NCI-H1092 treated with DMSO at 0.1 percent for 48 hours (cell line): Measurements from ENCODE around the gene IL11.

ENCODE experiments used
- DNase-seq: peaks from one replicate; lab custom pipeline; 2025; lab: John Stamatoyannopoulos, UW

IL11 gene

DNA sequence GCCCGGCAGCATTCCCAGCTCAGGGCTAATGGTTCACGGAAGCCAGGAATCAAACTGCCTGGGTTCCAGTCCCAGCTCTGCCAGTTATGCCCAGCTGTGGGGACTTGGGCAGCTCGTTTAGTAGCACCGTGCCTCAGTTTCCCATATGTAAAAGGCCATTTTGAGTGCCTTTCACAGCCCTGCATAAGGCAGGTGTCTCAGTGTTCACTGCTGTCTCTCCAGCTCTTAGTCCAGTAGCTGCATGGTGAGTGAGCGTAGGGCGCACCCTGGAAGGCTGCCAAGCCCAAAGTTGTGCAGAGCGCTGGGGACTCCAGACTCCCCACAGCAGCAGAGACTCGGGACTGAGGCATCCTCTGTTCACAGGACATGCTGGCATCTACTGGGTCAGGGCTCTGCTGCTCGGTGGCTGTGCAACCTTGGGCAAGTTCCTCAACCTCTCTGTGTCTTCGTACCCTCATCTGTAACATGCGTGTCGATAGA lies 21.0 kb upstream of the IL11 start:
- DNase-seq = no peak

DNA sequence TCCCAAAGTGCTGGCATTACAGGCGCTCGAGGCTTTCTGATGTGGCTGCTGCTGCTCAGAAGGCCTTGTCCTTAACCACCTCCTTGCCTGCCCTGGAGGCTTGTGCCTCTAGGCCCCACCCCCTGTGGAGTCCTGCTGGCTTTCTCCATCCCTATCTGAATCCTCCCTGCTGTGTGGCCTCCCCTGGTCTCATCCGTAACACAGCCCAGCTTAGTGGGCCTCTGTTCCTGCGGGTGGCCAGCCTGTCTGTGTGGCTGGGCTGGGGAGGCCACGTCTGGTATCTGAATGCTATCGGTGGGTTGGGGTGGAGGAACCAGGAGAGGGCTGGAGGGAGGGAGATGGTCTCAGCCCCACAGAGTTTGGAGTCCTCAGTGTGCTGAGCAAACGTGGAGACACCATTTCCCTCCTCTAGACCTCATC lies 20.2 kb upstream of the IL11 start:
- DNase-seq = no peak

DNA sequence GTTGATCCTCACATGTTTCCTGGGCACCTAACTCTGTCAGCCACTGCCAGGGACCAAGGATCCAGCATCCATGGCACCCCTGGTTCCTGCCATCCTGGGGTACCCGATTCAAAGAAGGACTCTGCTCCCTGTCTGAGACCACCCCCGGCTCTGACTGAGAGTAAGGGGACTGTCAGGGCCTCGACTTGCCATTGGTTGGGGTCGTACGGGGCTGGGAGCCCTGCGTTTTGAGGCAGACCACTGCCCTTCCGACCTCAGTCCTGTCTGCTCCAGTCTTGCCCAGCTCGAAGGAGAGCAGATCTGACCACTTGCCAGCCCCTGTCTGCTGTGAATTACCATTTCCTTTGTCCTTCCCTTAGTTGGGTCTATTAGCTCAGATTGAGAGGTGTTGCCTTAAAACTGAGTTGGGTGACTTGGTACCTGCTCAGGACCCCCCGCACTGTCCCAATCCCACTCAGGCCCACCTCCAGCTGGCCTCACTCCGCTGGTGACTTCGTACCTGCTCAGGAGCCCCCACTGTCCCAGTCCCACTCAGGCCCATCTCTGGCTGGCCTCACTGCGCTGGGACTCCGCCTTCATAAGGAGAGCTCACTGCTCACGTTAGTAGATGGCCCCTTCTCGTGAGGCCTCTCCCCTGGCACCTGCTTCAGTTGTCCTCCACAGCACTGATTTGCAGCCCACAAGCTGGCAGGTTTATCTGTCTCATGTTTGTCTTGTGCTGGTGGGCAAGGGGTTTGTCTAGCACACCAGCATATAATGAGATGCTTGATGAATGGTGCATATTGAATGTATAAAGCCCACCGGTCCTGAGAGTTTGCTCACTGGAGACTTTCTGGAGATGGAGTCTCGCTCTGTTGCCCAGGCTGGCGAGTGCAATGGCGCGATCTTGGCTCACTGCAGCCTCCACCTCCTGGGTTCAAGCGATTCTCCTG lies 19.4 kb upstream of the IL11 start:
- DNase-seq = no peak

DNA sequence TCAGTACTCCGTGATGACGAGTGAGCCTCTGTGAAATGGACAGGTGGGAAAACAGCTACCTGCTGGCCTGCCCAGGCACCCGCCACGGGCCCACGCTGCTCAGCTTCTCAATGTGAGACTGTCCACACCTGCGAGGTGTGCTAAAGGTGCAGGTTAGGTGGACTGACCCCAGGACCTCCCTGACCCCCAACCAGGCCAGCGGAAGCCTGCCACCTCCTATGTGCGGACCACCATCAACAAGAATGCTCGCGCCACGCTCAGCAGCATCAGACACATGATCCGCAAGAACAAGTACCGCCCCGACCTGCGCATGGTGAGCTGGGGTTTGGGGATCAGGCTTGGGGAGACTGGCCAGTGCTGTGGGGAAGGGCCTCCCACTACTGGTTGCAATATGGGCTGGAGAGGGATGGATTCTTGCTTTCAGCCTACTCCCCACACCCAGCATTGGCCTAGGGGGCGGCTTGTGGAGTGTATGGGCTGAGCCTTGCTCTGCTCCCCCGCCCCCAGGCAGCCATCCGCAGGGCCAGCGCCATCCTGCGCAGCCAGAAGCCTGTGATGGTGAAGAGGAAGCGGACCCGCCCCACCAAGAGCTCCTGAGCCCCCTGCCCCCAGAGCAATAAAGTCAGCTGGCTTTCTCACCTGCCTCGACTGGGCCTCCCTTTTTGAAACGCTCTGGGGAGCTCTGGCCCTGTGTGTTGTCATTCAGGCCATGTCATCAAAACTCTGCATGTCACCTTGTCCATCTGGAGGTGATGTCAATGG lies 17.7 kb upstream of the IL11 start:
- no peak for DNase-seq

DNA sequence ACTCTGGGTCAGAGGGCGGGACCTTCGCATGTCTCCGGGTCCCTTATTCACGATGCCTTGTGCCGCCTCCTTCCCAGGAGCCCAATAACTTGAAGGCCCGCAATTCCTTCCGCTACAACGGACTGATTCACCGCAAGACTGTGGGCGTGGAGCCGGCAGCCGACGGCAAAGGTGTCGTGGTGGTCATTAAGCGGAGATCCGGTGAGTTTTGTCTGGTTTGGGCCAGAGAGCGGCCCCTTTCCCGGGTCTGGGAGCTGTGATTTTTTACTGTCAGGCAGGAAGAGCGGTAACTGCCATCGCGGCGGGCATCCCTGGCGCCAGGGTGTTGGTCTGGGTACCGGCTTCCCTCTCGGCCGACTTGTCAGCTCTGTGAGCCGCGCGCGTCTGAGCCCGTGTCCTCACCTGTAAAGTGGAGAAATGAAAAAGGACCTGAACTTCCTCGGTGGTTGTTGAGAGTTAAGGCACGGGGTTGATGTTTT lies 16.3 kb upstream of the IL11 start:
- DNase-seq = no peak

DNA sequence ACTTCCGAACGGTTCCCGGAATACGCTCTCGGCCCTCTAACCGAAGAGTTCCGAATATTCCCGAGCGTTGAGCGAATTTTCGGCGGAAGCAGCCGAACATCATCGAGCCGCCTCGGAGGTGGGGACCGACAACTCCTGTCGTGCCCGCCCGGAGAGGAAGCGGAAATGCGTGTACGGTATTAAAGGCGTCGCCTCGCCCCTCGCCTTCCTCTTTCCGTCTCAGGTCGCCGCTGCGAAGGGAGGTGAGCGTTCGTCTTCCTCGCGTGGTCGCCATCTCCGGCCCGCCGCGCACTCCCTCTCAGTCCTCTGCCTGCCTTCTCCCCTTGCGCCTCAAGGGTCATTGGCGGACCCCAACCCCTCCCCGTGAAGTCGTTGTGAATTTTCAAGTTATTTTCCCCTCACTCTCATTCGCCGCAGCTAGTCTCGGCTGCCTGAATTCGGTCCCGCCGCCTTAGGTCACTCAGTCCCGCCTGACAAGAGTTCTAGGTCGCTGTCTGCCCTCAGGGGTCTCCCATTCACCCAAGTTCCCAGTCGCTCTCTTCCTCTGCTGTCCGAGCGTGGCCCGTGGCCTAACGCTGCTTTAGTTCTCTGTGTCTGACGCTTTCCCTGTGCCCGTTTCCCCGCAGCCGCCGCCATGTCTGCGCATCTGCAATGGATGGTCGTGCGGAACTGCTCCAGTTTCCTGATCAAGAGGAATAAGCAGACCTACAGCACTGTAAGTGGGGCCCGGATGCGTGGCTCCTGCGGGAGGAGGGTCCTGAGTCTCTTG lies 15.6 kb upstream of the IL11 start, which contains the start of gene RPL28:
Gene RPL28 (plus strand): TSS at position 209 of the 769 bp plus-strand sequence. CDS start 426 bp downstream, at position 635.
- DNase-seq = peak; percentile 95

DNA sequence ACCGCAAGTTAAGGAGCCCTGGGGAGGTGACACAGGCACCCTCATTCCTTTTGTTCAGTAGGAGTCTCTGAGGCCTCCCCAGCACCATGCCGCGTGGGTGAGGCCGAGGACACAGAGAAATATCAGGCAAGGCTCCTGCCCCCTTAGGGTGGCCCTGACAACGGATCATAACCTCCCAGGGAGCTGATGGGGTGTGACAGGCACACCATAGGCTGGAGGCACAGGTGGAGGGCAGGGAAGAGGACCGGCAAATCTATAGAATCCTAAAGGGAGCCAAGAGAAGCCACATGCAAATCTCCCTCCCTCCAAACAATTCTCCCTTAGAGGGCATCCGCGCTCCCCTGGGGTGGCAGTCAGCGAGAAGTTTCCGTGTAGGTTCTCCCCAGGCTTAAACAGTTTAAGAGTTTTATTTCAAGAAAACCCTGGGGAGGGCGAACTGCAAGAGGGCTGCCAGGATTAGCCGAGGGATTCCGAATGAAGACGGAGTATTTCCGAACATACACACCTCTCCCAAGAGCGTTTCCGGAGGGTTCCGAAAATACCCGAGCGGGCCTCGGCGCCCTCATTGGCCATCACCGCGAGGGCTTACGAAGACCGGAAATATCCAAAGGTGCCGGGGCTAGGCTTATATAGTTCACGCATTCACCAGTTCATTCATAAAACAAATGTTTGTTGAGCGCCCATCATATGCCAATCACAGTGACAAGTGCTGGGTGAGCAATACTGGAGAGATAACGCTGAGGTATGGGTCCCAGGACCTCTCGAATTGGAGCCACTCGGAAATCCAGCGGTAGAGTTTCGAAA lies 14.9 kb upstream of the IL11 start:
- DNase-seq = peak; percentile 94

DNA sequence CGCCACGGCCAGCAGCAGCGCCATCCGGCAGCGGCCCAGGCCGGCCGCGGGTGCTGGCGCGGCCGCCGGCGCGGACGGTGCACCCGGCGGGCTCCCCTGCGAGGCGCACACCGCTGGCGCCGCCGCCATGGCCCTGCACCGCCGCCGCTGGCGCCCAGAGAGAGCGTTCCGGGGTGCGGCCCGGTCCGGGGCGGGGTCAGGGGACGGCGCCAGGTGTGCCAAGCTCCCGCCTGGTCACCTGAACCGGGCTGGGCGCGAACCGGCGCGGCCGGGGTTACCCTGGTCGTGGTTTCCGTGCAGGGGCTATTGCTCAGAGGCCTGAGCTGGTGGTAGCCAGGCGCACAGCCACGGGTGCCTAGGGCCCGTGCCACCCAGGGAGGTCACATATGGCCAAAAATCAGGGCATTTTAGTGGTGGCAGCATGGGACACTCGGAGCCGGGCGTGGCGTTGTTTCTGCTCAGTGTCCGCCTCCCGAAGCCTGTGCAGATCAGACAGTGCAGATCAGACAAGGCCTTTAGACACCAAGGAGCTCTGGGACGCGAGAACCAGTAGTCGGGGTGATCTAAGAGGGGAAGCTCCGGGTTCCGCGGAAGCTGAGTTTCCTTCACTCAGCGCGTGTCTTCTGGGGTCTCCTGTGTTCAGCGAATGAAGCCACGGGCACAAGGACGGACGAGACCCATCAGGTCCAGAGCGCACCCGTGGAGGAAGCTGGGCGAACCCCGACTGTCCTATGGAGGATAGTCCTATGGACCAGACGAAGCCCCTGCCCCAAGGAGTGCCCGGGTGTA lies 14.1 kb upstream of the IL11 start, which contains the start of gene TMEM238:
Gene TMEM238 (minus strand): TSS at position 162 of the 789 bp plus-strand sequence. CDS start 33 bp downstream, at position 129.
- peak; percentile 59 for DNase-seq

DNA sequence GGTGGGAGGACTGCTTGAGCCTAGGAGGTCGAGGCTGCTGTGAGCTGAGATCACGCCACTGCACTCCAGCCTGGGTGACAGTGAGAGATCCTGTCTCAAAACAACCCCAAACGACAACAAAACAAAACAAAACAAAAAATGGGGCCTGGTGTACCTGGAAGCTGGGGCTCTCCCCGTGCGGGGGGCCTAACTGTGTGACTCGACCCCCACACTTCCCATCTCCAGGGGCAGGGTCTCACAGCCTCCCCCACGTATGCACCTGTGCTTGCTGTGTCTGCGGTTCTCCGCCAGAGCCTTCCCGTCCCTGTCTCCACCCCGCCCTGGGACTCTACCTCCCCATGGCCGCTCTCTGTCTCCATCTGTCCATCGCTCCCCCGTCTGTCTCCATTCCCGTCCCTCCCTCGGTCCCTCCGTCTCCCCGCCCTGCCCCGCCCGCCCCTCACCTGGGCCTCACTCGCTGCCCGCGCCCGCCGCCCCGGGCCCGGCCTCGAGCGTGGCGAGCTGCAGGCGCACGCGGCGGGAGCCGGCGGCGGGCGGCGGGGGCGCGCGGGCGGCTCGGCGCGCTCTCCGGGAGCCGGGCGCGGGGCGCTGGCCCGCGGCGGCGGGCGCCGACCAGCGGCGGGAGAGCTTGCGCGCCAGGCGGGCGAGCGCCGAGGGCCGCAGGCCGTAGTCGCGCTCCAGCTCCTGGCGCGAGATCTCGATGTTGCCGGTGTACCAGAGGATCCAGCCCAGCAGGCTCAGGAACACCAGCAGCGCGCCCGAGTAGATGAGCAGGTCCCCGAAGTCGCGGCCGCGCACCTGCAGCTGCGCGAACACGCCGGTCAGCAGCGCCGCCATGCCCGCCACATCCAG lies 13.2 kb upstream of the IL11 start:
- DNase-seq = peak; percentile 40

DNA sequence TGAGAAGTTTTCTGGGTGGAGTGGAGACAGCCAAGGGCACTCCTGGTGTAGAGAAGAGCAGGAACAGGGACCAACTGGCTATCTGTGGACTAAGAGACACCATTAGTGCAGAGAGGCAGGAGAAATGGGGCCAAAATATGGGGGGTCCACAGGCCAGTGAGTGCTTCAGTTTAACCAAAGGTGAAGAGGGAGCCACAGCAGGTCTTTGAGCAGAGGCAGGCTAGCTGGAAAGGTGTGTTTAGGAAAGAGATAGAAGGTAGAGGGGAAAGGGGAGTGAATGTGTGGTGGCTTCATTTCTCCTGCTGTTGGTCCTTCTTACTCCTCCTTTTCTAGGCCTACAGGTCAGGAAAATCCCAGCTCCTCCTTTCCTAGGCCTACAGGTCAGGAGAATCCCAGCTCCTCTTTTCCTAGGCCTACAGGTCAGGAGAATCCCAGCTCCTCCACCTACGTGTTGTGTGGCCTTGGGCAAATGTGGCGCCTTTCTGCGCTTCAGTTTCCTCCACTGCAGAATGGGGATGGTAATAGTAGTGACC lies 12.3 kb upstream of the IL11 start:
- DNase-seq = no peak

DNA sequence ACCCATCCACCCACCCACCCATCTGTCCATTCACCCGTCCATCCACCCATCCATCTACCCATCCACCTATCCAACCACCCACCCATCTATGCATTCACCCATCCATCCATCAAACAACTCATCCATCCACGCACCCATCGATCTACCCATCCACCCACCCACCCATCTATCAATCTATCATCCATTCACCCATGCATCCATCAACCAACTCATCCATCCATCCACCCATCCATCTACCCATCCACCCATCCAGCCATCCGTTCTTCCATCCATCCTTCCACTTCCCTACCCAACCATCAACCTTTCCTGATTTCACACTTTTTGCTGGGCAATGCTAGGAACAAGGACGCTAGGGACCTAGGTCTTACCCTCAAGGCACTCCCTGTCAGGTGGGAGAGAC lies 11.8 kb upstream of the IL11 start:
- no peak for DNase-seq

DNA sequence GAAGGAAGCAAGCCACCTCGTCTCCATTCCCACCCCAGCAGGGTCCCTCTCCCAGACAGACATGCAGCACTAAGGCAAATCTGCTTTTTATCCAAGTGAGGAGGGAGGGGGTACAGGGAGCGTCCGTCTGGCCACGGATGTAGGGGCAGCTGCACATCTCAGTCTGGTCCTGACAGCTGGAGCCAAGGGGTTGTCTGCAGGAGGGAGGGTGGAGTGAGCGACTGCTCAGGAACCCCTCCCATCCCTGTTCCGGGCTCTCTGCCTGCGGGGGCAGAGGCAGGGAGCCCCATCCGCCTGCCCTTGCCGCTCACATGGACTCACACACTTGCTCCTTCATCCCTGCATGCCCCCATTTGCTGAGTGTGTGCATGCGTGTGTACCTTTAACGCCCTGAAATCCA lies 8.9 kb upstream of the IL11 start:
- DNase-seq = no peak

DNA sequence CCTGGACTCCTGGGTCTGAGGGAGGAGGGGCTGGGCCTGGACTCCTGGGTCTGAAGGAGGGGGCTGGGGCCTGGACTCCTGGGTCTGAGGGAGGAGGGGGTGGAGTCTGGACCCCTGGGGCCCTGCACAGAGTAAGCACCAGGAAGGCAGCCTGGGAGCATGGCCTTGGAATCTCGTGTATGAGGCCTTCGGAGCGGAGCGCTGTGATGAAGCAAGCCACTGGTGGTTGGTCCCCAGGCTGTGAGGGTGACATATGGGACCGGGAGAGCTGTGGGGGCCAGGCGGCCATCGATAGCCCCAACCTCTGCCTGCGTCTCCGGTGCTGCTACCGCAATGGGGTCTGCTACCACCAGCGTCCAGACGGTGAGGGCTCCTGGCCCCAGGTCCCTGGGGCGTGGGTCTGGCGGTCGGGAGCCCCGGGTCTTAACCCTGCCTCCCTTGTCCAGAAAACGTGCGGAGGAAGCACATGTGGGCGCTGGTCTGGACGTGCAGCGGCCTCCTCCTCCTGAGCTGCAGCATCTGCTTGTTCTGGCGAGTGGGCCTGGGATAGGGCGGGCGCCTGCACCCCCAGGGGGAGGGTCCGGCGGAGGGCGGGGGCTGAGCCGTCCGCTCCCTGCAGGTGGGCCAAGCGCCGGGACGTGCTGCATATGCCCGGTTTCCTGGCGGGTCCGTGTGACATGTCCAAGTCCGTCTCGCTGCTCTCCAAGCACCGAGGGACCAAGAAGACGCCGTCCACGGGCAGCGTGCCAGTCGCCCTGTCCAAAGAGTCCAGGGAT lies 7.3 kb upstream of the IL11 start:
- DNase-seq = no peak

DNA sequence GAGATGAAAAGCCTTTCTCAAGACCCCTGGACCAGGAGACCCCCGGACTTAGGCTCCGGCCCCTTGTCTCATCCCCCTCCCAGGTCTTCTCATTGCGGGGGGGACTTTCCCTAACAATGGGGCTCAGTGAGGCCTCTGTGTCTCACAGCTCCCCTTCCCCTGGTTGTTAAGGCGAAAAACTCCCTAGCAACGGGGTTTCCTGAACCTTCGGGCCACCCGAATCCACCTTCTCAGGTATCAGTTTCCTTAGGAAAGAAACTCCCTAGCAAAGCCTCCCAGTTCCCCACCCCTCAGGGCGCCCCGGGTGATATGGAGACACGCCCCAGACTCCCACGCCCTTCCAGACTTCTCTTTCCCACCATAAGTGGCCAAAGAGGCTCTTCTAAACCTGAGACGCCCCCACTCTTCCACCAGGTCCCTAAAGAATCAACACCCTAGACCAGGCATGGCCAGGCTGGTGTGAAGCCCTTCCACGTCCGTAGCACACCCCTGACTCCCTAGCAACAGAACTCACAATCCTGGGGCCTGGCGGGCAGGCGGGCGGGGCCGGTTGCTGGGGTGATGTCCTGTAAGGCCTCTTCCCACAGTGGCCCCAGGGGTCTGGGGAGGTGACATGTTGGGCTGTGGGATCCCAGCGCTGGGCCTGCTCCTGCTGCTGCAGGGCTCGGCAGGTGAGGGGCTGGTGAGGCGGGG lies 6.1 kb upstream of the IL11 start, which contains the start of gene TMEM190:
Gene TMEM190 (plus strand): TSS at position 586 of the 693 bp plus-strand sequence. CDS start 28 bp downstream, at position 614.
- no peak for DNase-seq

DNA sequence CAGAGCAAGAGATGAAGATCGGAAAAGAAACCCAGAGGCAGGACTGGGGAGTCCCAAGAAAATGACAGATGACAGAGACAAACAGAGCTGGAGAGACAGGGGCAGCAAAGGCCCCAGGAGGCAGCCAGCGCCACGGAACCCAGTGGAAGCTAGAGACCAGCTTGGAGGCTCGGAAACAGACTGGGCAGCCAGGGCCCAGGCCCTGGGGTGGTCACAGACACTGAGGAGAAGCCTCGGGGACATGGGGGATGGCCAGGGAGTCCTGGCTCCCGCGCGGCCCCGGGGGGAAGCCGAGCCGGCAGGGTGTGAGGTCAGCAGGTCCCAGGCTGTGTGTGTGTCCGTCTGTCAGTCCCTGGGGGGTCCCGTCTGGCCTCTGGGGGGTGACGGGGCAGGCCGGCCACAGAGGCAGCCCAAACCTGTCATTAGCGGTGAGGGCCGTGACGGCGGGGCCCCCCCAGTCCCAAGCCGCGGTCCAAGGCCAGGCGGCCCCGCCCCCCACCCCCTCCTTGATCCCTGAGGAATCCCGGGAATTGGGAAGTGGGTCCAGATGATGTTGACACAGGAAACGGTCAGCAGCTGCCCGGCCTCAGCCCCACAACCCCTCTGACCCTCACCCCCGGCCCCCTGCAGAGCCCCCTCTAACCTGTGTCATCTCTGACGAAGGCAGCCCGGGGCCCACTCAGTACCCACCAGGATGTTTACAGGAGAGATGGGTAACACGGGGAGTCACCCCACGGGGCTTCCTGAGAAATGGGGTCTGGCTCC lies 3.9 kb upstream of the IL11 start:
- DNase-seq = no peak

DNA sequence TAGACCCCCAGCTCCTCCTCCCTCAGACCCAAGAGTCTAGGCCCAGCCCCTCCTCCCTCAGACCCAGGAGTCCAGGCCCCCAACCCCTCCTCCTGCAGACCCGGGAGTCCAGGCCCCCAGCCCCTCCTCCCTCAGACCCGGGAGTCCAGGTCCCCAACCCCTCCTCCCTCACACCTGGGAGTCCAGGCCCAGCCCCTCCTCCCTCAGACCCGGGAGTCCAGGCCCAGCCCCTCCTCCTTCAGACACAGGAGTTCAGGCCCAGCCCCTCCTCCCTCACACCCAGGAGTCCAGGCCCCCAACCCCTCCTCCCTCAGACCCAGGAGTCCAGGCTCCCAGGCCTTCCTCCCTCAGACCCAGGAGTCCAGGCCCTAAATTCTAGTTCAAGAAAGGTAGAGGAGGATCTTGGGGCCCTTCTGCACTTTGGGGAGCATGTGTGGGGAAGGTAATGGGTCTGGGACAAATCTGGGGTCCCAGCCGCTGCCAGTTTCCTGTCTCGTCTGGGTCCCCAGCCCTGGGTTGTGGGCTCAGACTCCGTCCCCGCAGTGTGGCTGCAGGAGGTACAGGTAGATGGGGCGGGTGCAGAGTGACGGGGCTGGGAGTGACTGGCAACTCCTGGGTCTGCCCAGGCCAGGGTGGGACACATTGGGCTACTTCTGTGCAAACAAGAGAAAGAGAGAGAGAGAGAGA lies 3.2 kb upstream of the IL11 start:
- no peak for DNase-seq
